H9 (cell line): ENCODE data around the gene A2ML1. TPM values are rescaled to one million over a fixed set of nuclear protein-coding genes. Genes with fewer than 3 reads are reported as not detected.
"Not testable (repeated sequence)": the region's sequence is repeated elsewhere in the genome, so short reads cannot be mapped to it uniquely, and the experiment has no call there.

ENCODE experiments used
- DNase-seq: peaks from one replicate; pipeline ENCODE4 v3.0.0-alpha.2; 2017
- H2AFZ ChIP-seq: one replicate; pipeline ENCODE4 v1.6.1; 2013; ENCODE audit warnings: mild to moderate bottlenecking, low read length, control low read depth, moderate library complexity
- H2AK5ac ChIP-seq: 2 replicates; pipeline ENCODE4 v1.6.1; 2013; ENCODE audit warnings: low read length, control low read depth, mixed read lengths; ENCODE audit not compliant: insufficient read length
- H2BK120ac ChIP-seq: one replicate; pipeline ENCODE4 v1.6.1; 2013; ENCODE audit warnings: low read depth, mild to moderate bottlenecking, low read length, control low read depth, inconsistent platforms; ENCODE audit not compliant: poor library complexity, severe bottlenecking
- H2BK12ac ChIP-seq: 2 replicates; pipeline ENCODE4 v1.6.1; 2013; ENCODE audit warnings: low read length, control low read depth, mixed read lengths, low read depth; ENCODE audit not compliant: insufficient read length
- H2BK15ac ChIP-seq: 2 replicates; pipeline ENCODE4 v1.6.1; 2013; ENCODE audit warnings: low read depth, low read length, control low read depth
- H2BK20ac ChIP-seq: one replicate; pipeline ENCODE4 v1.6.1; 2013; ENCODE audit warnings: low read depth, mild to moderate bottlenecking, low read length, control low read depth, inconsistent platforms; ENCODE audit not compliant: poor library complexity, severe bottlenecking
- H2BK5ac ChIP-seq: 2 replicates; pipeline ENCODE4 v1.6.1; 2013; ENCODE audit warnings: low read length, control low read depth, mixed read lengths; ENCODE audit not compliant: insufficient read length
- H3K14ac ChIP-seq: 2 replicates; pipeline ENCODE4 v1.6.1; 2013; ENCODE audit warnings: low read length, control low read depth; ENCODE audit not compliant: insufficient read depth
- H3K18ac ChIP-seq: 2 replicates; pipeline ENCODE4 v1.6.1; 2013; ENCODE audit warnings: low read depth, mild to moderate bottlenecking, mixed read lengths, low read length, control low read depth; ENCODE audit not compliant: insufficient read length
- H3K23ac ChIP-seq: 2 replicates; pipeline ENCODE4 v1.6.1; 2013; ENCODE audit warnings: low read length, control low read depth, mixed read lengths, low read depth; ENCODE audit not compliant: insufficient read length
- H3K23me2 ChIP-seq: 2 replicates; pipeline ENCODE4 v1.6.1; 2013; ENCODE audit warnings: low read depth, mild to moderate bottlenecking, mixed read lengths, low read length, control low read depth; ENCODE audit not compliant: insufficient read length, poor library complexity, severe bottlenecking
- H3K27ac ChIP-seq: 2 replicates; pipeline ENCODE4 v1.5.1; 2013; ENCODE audit warnings: low read length, control low read depth, mixed read lengths, low read depth; ENCODE audit not compliant: insufficient read length
- H3K27me3 ChIP-seq: 2 replicates; pipeline ENCODE4 v1.6.1; 2013; ENCODE audit warnings: low read length, control low read depth, inconsistent platforms; ENCODE audit not compliant: insufficient read depth
- H3K4ac ChIP-seq: 2 replicates; pipeline ENCODE4 v1.6.1; 2013; ENCODE audit warnings: low read depth, mild to moderate bottlenecking, control low read depth, inconsistent platforms, low read length, moderate library complexity
- H3K4me1 ChIP-seq: 2 replicates; pipeline ENCODE4 v1.6.1; 2013; ENCODE audit warnings: low read length, control low read depth, inconsistent platforms; ENCODE audit not compliant: insufficient read depth
- H3K4me2 ChIP-seq: 2 replicates; pipeline ENCODE4 v1.6.1; 2013; ENCODE audit warnings: low read length, control low read depth, mixed read lengths; ENCODE audit not compliant: insufficient read length, insufficient read depth
- H3K56ac ChIP-seq: 2 replicates; pipeline ENCODE4 v1.6.1; 2013; ENCODE audit warnings: low read depth, mild to moderate bottlenecking, mixed read lengths, low read length, control low read depth; ENCODE audit not compliant: insufficient read length
- H3K79me1 ChIP-seq: 2 replicates; pipeline ENCODE4 v1.6.1; 2013; ENCODE audit warnings: low read depth, mild to moderate bottlenecking, moderate library complexity, low read length, control low read depth, inconsistent platforms; ENCODE audit not compliant: insufficient read depth, poor library complexity, severe bottlenecking
- H3K79me2 ChIP-seq: 2 replicates; pipeline ENCODE4 v1.6.1; 2013; ENCODE audit warnings: low read length, control low read depth, inconsistent platforms; ENCODE audit not compliant: insufficient read depth
- H3K9ac ChIP-seq: 2 replicates; pipeline ENCODE4 v1.6.1; 2013; ENCODE audit warnings: low read length, control low read depth, mixed read lengths; ENCODE audit not compliant: insufficient read length; ENCODE audit errors: extremely low read depth
- H3K9me3 ChIP-seq: one replicate; pipeline ENCODE4 v1.6.1; 2013; ENCODE audit warnings: low read depth, low read length, inconsistent platforms; ENCODE audit not compliant: control insufficient read depth
- H3T11ph ChIP-seq: one replicate; pipeline ENCODE4 v1.6.1; 2013; ENCODE audit warnings: mild to moderate bottlenecking, low read length, control low read depth, inconsistent platforms
- H4K20me1 ChIP-seq: one replicate; pipeline ENCODE4 v1.6.1; 2013; ENCODE audit not compliant: control insufficient read depth, insufficient read length, insufficient read depth
- H4K5ac ChIP-seq: 2 replicates; pipeline ENCODE4 v1.6.1; 2013; ENCODE audit warnings: low read depth, mild to moderate bottlenecking, mixed read lengths, low read length, control low read depth; ENCODE audit not compliant: insufficient read length
- H4K8ac ChIP-seq: replicated peaks from 2 replicates; pipeline ENCODE4 v1.6.1; 2013; ENCODE audit warnings: low read length, control low read depth, mixed read lengths, low read depth; ENCODE audit not compliant: insufficient read length
- H4K91ac ChIP-seq: 2 replicates; pipeline ENCODE4 v1.6.1; 2013; ENCODE audit warnings: low read depth, mild to moderate bottlenecking, moderate library complexity, mixed read lengths, low read length, control low read depth; ENCODE audit not compliant: insufficient read length
- H3K27ac Mint-ChIP-seq, 3 experiments: 2 replicates in 2 of 3; 3 replicates in 1 of 3; pipeline ENCODE4 v1.8.0; 2020 to 2021; ENCODE audit warnings: mixed read lengths in 3 of 3, mild to moderate bottlenecking in 1 of 3, moderate library complexity in 1 of 3
- H3K27me3 Mint-ChIP-seq: 2 replicates; pipeline ENCODE4 v1.8.0; 2021; ENCODE audit warnings: low read depth, mild to moderate bottlenecking, moderate library complexity, mixed read lengths
- H3K36me3 Mint-ChIP-seq, 3 experiments: 2 replicates in 2 of 3; 3 replicates in 1 of 3; pipeline ENCODE4 v1.8.0; 2020 to 2021; ENCODE audit warnings: low read depth in 3 of 3, mixed read lengths in 3 of 3; ENCODE audit not compliant: insufficient read depth in 1 of 3
- H3K4me1 Mint-ChIP-seq, 2 experiments: 2 replicates each; pipeline ENCODE4 v1.8.0; 2020; ENCODE audit warnings: mixed read lengths in 2 of 2
- H3K4me3 Mint-ChIP-seq, 2 experiments: 2 replicates in 1 of 2; 3 replicates in 1 of 2; pipeline ENCODE4 v1.8.0; 2020 to 2021; ENCODE audit warnings: mild to moderate bottlenecking in 2 of 2, mixed read lengths in 2 of 2, moderate library complexity in 1 of 2
- H3K9me3 Mint-ChIP-seq, 2 experiments: 2 replicates in 1 of 2; 3 replicates in 1 of 2; pipeline ENCODE4 v1.8.0; 2020; ENCODE audit warnings: mild to moderate bottlenecking in 2 of 2, mixed read lengths in 2 of 2, moderate library complexity in 1 of 2
- WGBS: extraction: QIAGEN DNeasy Blood & Tissue Kit; methylation state at CpG from one replicate; pipeline ENCODE4 v1.1.7; 2013; ENCODE audit warnings: missing lambda C conversion rate, low lambda C conversion rate, mixed read lengths; ENCODE audit not compliant: insufficient read length; ENCODE audit errors: extremely low coverage; 5-methylcytosine and 5-hydroxymethylcytosine counted together
- total RNA-seq: library from RNA; stranded (reverse); gene quantifications from 2 replicates; pipeline ENCODE4 v1.2.1, GENCODE V29; 2021
- TF ChIP-seq, protein P1 (sequence below): fragments of 200-600 bp; sonication (generic); conservative IDR thresholded peaks from 3 replicates; pipeline ENCODE4 v1.8.0; 2021; ENCODE audit warnings: antibody characterized with exemption, mild to moderate bottlenecking

The A2ML1 gene
- total RNA-seq, 1 experiment from 2014 or later, result 2.8 TPM

GRCh38 chr12:8917751-8918150 is 95.3 kb downstream of the A2ML1 start:
- TF ChIP-seq, protein P1, sequence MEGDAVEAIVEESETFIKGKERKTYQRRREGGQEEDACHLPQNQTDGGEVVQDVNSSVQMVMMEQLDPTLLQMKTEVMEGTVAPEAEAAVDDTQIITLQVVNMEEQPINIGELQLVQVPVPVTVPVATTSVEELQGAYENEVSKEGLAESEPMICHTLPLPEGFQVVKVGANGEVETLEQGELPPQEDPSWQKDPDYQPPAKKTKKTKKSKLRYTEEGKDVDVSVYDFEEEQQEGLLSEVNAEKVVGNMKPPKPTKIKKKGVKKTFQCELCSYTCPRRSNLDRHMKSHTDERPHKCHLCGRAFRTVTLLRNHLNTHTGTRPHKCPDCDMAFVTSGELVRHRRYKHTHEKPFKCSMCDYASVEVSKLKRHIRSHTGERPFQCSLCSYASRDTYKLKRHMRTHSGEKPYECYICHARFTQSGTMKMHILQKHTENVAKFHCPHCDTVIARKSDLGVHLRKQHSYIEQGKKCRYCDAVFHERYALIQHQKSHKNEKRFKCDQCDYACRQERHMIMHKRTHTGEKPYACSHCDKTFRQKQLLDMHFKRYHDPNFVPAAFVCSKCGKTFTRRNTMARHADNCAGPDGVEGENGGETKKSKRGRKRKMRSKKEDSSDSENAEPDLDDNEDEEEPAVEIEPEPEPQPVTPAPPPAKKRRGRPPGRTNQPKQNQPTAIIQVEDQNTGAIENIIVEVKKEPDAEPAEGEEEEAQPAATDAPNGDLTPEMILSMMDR, result no peak
- Histone ChIP-seq H4K91ac (no peak overlapping the region), H3K4ac (no peak overlapping the region), H3K27me3 (no peaks in the 10 kb centered on the region), H3K9ac (no peak overlapping the region), H3K79me1 (peaks cover 4% of the 10 kb centered on the region), H4K20me1 (no peaks in the 10 kb centered on the region), H2BK5ac (no peak overlapping the region), H3K79me2 (peaks cover 56% of the 10 kb centered on the region), H3K18ac (no peak overlapping the region), H3K9me3 (no peaks in the 10 kb centered on the region), H3K56ac (no peak overlapping the region), H2BK120ac (no peak overlapping the region), H4K8ac (no peak overlapping the region), H4K5ac (no peak overlapping the region), H3K14ac (no peak overlapping the region), H3K4me2 (peak overlapping the region; percentile 91), H3K23me2 (peaks cover 5% of the 10 kb centered on the region), H3K23ac (no peak overlapping the region), H3K27ac (no peak overlapping the region), H2AK5ac (no peak overlapping the region), H3T11ph (no peak overlapping the region), H2BK15ac (no peak overlapping the region), H2AFZ (no peak overlapping the region), H2BK12ac (no peak overlapping the region), H2BK20ac (no peak overlapping the region), H3K4me1 (peaks cover 2% of the 10 kb centered on the region; the same call in 1 of the 2 replicates)
- Mint-ChIP-seq H3K36me3 (peaks cover 34 to 44% (median 40%) of the 10 kb centered on the region in 3 experiments; a peak in 6 of 7 replicates), H3K9me3 (peaks cover 0 to 3% of the 10 kb centered on the region in 2 experiments; a peak in 1 of 5 replicates), H3K4me1 (peaks cover 24 to 36% of the 10 kb centered on the region in 2 experiments), H3K27ac (no peak overlapping the region), H3K4me3 (no peak overlapping the region), H3K27me3 (no peaks in the 10 kb centered on the region)
- DNase-seq, result no peak
- no CpG with 5 or more reads among the region's 1 CpG for WGBS

DNA sequence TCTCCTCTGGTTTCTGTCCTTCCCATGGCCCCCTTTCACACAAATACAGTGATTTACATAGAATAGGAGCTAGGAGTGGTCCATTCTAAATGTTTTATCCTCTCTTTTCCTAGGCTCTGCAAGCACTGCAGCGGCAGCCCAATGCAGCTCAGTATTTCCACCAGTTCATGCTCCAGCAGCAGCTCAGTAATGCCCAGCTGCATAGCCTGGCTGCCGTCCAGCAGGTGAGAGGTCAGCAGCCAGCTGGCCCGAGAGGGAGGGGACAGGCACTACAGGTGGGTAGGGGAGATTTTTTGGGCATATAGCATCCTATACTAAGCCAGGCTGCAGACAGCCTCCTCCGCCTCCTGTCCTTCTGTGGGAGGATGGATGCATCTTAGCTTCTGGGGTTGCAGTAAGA is 97.2 kb downstream of the A2ML1 start:
- H3K23ac ChIP-seq, H3T11ph ChIP-seq, H3K23me2 ChIP-seq, H3K27me3 Mint-ChIP-seq, H3K56ac ChIP-seq, H4K8ac ChIP-seq, DNase-seq, H3K9me3 ChIP-seq, H2BK15ac ChIP-seq, H4K20me1 ChIP-seq, H2BK120ac ChIP-seq, H3K27ac ChIP-seq, H2AK5ac ChIP-seq, H3K18ac ChIP-seq, H3K4me2 ChIP-seq, H3K4ac ChIP-seq, H2BK20ac ChIP-seq, H3K9ac ChIP-seq, H3K9me3 Mint-ChIP-seq, H2BK5ac ChIP-seq, H3K79me1 ChIP-seq, H3K27me3 ChIP-seq, H2AFZ ChIP-seq, H4K5ac ChIP-seq, H2BK12ac ChIP-seq, H4K91ac ChIP-seq, H3K4me1 ChIP-seq, H3K14ac ChIP-seq: not testable (repeated sequence)
- Mint-ChIP-seq H3K27ac (peak overlapping the region; percentile 50 to 92 (median 72); a peak in 5 of 7 replicates), H3K4me1 (peaks cover 15 to 28% of the 10 kb centered on the region in 2 experiments), H3K36me3 (peaks cover 46 to 50% (median 49%) of the 10 kb centered on the region in 3 experiments), H3K4me3 (peak overlapping the region in 1 of 2 experiments; percentile 69; a peak in 3 of 5 replicates)
- H3K79me2 ChIP-seq, result peaks cover 64% of the 10 kb centered on the region
- no CpG with 5 or more reads among the region's 4 CpGs for WGBS
